ENCODE measurements around the gene MEG3.

Gene MEG3

DNA sequence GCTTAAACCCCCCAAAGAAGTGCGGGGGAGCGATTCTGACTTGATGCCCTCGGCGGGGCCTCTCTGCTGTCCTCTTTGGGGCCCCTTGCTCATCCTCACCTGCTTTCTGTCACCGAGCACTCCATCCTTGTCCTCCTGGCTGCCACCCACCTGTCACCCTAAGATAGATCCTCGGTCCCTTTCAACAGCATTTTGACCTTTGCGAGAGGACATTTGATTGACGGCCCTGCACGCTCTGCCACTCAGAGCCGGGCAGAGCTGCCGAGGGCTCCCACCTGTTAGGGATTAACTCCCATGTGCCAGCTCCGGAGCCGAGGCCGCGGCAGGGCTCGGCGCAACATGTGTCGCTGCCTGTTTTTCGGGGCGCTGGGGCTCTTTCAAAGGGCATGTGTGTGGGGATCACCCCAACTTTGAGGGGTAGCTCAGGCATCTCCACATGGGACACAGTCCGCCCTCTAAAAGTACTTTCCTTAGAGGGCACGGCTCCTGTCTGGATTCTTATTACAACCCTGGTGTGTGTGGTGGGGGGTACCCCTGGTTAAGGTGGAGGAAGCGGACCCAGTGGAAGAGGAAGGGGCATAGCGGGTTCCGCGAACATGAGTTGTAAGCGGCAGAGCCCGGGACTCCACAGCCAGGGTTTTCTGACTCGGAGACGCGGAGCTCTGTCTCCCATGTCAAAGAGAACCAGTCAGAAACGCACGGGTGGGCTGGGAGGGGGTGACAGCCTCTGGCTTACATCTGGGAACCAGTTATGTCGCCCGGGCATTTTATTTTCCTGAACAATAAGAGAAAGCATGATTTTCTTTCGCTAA, 811 bp upstream of the MEG3 start:
- H3K4me3 ChIP-seq (ENCODE audit: low read length), result no peak overlapping the region

DNA sequence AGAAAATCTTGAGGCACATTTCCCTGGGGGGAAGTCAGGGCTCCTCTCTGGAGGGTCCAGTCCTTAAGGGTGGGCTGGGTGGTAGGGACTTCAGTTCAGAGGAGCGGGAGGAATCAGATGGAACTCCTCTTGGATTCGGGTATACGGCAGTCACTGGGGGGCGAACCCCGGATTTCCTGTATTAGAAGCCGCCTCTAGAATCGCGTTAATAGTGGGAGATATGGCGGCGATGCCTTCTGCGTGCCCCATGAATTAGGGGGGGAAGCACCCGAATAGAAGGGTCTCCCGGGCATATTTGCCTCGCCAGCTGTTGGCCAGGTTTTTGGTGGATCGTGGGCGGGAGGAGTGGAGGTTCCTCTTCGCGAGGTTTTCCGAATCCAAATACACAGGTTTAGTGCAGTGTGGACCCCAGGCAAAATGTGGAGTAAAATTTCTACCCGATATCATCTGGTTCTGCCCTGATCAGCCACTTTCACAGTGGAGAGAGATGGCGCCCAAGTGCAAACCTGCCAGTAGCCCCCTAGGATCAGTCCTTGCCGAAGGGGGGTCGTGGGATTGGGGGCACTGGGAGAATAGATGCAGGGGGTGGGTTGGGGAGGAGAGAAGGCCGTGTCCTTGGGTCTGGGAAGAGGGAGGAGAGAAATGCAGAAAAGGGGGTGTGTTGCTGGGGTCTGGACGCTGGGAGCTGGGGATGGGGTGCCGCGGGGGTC, 628 bp downstream of the MEG3 start:
- no peak overlapping the region for H3K4me3 ChIP-seq (ENCODE audit: low read length)

More for the DNA sequence above, 811 bp upstream of the MEG3 start:
- no peak for DNase-seq (ENCODE audit: low read depth, low spot score)

DNA sequence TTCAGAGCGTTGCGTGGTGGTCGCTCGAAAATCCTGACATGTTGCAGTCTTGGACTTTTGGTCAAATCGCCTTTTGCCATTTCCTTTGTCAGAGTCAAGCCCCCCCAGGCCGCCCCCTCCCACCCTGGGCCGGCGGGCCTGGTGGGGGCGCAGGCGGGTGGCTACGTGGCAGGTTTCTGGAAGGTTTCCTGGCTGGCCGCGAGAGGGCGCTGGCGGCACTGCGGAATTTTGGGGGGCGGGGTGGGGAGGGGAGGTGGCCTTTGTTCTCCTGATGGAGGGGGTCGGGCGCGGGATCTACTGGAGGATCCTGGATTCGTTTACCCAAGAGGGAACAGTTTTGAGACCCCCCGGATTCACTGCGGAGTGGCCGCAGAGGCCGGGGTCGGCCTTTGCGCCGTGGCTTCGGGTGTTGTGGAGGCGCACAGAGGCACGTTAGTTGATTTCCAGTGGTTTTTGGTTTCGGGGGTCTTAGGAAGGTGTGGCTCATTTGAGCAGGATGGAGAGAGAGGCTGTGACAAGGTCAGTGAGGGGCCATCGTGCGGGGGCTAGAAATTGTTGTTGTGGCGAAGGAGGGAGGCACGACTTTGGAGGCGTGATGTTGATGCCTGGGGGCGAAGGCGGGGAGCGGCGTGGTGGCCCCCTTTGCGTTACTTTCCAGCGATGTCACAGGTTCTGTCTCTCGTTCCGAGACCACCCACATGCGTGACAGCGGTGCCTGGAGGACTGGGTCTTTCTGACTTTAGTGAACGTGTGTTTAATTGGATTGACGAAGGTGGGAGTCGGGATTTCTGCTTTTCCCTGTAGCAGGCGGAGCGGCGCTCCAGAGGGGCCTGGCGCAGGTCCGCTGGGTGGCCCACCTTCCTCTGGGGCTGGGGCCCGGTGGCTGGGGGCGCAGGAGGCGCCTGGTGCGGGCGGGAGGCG, 1.4 kb downstream of the MEG3 start:
- H3K4me3 ChIP-seq (ENCODE audit: low read length), result no peak overlapping the region
- DNase-seq (ENCODE audit: low read depth, low spot score), result no peak

More for the DNA sequence above, 628 bp downstream of the MEG3 start:
- DNase-seq (ENCODE audit: low read depth, low spot score), result no peak

DNA sequence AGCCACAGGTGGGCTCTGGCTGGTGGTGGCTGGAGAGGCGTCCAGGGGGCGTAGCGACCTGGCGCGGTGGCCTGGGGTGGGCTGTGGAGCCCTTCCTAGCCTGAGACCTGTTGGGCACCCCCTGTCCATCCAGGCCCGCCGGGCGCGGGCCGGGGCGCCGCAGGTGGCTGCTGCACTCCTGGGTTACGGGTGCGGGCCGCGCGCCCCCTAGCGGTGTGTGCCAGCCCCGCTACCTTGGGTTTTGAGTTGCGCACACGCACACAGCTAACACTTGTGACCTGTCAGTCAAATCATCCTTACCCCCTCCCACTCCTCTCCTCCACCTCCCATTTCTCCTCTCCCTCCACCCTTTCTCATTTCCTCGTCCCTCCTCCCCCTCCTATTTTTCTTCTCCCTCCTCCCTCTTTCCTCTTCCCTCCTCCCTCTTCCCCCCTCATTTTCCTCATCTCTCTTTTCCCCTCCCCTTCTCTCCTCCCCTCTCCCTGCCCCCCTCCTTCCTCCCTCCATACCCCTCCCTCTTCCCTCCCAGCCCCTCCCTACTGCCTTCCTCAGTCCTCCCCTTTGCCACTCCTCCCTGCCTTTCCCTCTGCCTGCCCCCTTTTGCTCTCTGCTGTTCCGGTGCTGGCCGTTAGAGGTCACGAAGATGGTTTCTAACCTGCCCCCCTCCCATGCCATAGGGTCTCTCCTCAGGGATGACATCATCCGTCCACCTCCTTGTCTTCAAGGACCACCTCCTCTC, 2.3 kb downstream of the MEG3 start:
- no peak for DNase-seq (ENCODE audit: low read depth, low spot score)
- H3K4me3 ChIP-seq (ENCODE audit: low read length), result no peak overlapping the region

DNA sequence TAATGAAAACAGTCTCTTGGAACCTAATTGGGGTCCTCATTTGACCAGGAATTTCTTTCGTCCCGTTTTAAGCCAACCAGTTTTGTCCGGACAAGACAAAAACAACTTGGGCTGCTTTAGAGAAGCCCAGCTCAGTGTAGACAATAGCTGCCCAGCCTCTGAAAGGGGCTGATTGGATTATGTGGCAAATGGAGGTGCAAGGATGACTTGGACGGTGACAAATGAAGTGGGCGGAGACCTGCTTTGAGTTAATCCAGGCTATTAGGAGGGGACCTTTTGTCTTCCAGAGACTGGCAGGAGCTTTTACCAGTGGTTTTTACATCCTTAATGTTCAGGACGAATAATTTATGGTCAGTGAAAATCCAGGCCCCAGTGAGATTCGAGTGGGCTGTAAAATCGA, 4.8 kb downstream of the MEG3 start:
- no peak for DNase-seq (ENCODE audit: low read depth, low spot score)
- no peak overlapping the region for H3K4me3 ChIP-seq (ENCODE audit: low read length)

GRCh38 chr14:100832311-100832960, 6.5 kb downstream of the MEG3 start:
- DNase-seq (ENCODE audit: low read depth, low spot score), result no peak
- no peak overlapping the region for H3K4me3 ChIP-seq (ENCODE audit: low read length)

DNA sequence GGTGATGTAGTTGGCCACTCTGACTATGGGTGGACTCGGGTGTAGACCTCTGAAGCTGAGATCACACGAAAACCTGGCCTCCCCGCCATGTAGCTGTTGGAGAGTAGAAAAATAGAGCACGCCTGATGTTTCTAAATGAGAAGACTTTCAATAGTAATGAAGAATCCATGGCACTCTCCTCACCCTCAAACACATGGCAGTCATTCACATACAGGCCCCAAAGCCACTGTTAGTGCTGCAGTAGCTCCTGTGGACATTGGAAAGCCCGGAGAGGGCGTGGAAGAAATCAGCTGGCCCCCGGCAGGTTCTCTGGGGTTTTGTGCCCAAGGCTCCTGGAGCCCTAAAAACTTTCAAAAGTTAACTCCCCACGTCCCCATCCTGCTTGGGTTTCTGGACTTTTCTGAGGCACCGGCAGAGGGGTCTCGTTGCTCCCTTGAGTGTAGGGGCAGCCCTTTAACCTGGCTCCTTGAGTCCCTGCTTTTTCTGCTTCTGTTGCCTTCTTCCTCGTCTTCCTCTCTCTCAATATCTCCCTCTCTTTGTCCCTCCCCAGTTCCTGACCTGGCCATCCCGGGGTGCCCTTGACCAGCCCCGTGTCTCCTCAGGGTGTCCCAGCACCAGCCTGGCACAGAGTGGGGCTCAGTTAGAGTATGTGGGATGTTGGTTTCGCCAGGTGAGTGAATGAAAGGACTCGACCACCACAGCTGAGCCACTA, 8.3 kb downstream of the MEG3 start:
- H3K4me3 ChIP-seq (ENCODE audit: low read length), result no peak overlapping the region
- no peak for DNase-seq (ENCODE audit: low read depth, low spot score)

- DNase-seq (ENCODE audit: low read depth, low spot score), result no peak
- no peak overlapping the region for H3K4me3 ChIP-seq (ENCODE audit: low read length)
Measured at GRCh38 chr14:100834794-100835547, 9.1 kb downstream of the MEG3 start.

DNA sequence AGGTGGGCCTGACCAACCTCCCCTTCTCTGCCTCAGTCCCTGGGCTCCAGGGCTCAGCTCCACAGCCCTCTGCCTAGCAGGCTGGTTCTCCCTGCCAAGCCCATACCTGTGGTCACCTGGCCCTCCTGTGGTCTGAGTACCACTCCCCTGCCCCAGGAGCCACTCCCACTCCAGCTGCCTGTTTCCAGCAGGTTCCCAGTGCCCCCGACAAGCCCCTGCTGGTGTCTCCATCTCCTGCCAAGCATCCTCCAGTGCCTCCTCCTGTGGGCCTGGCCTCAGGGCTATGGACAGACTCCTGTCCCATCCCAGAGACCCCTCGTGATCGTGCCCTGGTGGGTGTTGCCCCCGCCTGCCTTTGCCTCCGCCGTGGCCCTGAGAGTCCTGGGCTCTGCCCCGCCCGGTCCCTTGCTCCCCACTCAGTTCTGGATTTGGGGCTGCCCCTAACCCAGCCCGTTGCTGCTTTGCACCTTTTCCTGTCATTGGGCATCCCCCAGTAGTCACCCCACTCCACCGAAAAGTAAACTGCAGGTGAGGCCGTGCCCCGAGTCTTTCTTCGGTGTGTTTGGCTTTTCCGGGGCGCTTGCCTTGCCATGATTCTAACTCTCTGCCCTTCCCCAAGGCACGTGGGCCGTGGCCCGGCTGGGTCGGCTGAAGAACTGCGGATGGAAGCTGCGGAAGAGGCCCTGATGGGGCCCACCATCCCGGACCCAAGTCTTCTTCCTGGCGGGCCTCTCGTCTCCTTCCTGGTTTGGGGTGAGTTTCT, 9.8 kb downstream of the MEG3 start:
- H3K4me3 ChIP-seq (ENCODE audit: low read length), result no peak overlapping the region
- DNase-seq (ENCODE audit: low read depth, low spot score), result no peak

GRCh38 chr14:100836311-100836805, 10.4 kb downstream of the MEG3 start:
- no peak overlapping the region for H3K4me3 ChIP-seq (ENCODE audit: low read length)
- DNase-seq (ENCODE audit: low read depth, low spot score), result no peak

DNA sequence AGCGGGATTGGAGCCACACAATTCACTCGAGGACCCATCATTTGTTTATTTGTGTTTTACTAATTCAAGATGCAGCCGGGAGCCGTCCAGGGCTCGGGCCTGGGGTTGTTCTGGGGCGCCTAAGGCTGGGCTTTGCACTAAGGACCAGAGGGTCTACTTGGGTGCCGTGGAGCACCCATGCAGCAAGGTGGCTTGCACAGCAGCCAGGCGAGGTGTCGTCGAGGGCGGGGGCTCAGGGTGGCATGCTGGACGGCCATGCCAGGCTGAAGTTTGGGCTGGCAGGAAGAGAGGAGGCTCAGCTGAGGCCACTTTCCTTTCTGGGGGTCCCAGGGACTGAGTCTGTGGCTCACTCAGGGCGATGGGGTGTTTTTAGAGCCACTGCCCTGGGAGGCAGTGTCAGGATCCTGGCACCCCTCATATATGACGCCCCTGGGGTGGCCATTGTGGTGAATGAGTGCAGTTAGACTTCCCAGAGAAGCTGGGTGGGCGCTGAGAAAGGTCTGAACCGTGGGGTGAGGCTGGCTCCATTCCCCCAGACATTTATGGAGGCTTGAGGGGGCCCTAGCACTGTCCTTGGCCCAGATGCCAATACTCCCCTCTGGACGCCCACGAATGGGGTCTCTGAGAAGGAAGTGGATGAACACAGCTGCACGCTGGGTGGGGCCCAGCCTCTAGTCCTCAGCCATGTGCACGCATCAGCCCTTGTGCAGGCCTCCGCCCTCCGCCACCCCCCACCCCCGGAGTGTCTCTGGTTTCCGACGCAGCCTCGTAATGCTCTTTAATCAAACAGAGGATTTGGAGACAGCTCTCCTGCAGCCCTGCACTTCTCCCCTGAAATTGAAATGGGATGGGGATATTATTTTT, 11.3 kb downstream of the MEG3 start:
- no peak for DNase-seq (ENCODE audit: low read depth, low spot score)
- no peak overlapping the region for H3K4me3 ChIP-seq (ENCODE audit: low read length)

DNA sequence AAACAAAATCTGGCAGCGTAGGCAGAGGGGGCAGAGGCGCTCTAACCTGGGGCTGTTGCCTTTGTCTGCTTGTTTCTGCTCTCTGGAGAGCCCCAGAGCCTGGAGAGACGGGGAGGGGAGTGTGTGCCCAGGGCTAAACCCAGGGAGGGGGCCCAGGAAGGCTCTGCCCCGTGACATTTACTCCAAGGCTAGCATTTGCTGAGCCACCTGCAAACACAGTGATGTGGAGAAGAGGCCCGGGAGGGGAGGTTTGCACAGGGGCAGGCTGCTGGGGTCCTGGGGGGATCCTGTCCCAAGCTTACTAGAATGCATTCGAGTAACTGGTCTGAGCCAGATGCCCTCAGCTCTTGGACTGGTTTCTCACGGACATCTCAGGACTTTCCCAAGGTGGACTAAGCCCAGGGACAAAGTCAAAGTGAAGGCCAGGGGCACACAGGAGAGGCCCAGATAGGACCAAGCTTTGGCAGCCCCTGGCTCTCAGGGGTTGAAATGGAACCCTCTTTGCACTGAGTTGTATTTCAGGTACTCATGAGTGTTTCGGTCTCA, 12.0 kb downstream of the MEG3 start:
- no peak overlapping the region for H3K4me3 ChIP-seq (ENCODE audit: low read length)
- DNase-seq (ENCODE audit: low read depth, low spot score), result no peak

DNA sequence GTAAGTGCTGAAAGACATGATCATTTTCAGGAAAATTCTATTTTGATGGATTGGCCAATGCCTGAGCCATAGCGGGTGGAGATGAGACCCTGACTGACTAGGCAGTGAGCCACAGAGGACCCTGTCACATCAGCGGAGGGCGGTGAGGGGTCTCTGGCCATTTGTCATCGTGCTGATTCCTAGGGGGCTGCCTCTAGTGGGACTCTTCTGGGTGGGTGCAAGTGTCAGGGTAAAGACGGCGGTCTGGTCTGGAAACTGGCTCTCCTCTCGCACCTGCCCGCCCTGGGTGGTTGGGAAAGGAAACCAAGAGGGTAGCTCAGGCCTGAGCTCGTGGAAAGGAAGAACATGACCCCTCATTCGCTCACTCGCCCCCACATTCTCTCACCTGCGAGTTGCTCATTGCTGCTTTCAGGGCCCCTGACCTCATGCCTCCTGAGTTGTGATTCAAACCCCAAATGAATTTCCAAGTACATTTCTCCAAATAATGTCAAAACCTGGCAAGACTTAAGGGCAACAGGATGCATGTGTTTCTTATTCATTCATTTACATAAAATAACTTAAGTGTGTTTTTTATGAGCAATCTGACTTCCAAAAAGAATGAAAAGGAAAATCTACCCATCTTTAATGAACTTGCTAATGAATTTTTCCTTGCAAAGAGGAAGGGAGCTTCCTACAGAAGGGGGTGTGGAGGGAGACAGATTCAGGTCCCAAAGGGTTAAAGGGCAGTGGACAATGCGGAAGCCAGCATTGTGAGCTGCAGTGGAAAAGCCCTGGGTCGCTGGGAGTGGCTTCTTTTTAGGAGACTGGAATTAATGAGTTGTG, 12.8 kb downstream of the MEG3 start:
- no peak for DNase-seq (ENCODE audit: low read depth, low spot score)
- no peak overlapping the region for H3K4me3 ChIP-seq (ENCODE audit: low read length)

DNA sequence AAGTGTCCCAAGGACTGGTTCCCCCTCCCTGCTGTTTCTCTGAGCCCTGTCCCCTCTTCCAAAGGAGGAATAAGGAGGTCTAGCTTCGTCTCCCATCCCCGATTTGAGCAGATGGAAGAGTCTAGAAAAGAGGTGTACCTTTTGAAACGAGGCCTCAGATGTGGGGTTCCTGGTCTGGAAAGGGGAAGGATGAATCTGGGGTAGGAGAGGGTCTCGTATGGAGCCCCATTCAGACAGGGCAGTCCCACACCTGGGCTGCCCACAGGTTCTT, 13.3 kb downstream of the MEG3 start:
- no peak for DNase-seq (ENCODE audit: low read depth, low spot score)
- H3K4me3 ChIP-seq (ENCODE audit: low read length), result no peak overlapping the region

DNA sequence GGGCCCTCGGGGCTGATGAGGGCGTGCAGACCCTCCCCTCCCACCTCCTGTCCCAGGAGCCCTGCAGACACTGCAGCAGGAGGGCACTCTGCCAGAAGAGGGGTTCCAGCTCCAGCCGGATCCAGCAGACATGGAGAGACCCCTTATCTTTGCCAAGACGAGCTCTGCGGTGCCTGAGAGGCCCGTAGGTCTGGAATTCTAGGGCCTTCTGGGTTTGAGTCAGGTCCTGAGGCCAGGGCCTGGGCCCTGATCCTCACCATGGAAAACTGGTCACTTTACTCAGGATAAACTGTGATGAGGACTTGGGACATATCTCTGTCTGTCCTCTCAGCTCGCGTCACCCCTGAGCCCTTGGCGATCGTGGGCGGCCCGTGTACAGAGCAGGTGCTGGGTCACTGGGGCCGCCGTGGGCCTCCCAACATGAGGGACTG, 13.8 kb downstream of the MEG3 start:
- H3K4me3 ChIP-seq (ENCODE audit: low read length), result no peak overlapping the region
- DNase-seq (ENCODE audit: low read depth, low spot score), result no peak
